ENCODE measurements around the gene LDLRAD4.

Gene LDLRAD4

DNA sequence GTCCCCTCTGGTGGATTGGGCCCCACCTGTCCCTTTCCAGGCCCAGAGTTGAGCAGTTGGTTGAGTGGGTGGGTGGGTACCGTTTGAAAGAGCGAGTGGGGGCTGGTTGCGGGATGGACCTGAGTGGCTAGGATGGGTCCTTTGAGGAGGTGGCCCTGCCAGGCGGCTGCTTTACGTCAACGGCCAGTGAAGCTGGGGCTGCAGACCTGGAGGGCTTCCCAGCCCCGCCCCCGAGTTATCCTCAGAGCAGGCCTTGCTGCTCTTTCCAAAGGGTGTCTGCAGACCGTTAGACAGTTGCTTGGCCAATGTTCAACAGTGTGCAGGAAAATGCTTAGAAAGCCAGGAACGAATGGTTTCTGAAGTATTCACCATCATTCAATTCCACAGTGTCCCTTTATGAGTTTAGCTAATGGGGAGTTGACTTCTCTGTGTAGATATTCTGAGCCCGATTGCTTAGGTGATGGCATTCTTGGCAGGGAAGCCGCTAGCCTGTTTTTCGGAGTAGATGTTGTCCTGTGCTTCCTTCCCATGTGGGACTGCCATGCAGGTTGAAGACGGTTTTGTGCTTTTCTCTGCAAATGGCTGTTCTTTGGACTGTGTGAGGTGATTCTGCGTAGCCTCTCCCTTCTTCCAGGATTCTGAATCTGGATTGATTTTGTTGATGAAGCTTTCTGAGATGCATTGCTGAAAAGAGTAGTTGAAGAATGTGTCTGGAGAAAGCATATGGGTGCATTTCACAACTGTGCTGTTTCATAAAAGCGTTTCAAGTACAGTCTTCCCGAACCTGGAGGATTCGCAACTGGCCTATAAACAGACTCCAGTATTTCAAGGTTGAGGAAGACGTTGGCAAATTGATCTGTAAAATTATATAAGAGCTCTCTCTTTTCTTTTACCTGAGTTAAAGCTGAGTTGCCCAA is 45.8 kb downstream of the LDLRAD4 start:
- no peak for DNase-seq (ENCODE audit: extremely low read depth in 1 of 2, low read depth in 1 of 2)

- no peak for DNase-seq (ENCODE audit: extremely low read depth in 1 of 2, low read depth in 1 of 2)
Measured at GRCh38 chr18:13265008-13265910, 46.7 kb downstream of the LDLRAD4 start.

DNA sequence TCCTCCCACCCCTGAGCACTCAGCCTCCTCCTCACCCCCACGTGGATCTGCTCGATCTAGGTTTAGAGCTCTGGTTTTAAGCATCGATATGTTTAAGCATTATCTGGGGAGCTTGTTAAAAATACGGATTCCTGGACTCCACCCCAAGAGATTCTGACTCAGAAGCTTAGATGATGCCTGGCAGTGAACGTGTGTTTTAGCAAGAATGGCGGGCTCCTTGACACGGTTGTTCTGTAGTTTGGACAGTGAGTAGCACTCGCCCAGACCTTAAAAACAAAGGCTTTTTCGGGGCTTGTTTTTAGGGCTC is 47.3 kb downstream of the LDLRAD4 start:
- no peak for DNase-seq (ENCODE audit: extremely low read depth in 1 of 2, low read depth in 1 of 2)

DNA sequence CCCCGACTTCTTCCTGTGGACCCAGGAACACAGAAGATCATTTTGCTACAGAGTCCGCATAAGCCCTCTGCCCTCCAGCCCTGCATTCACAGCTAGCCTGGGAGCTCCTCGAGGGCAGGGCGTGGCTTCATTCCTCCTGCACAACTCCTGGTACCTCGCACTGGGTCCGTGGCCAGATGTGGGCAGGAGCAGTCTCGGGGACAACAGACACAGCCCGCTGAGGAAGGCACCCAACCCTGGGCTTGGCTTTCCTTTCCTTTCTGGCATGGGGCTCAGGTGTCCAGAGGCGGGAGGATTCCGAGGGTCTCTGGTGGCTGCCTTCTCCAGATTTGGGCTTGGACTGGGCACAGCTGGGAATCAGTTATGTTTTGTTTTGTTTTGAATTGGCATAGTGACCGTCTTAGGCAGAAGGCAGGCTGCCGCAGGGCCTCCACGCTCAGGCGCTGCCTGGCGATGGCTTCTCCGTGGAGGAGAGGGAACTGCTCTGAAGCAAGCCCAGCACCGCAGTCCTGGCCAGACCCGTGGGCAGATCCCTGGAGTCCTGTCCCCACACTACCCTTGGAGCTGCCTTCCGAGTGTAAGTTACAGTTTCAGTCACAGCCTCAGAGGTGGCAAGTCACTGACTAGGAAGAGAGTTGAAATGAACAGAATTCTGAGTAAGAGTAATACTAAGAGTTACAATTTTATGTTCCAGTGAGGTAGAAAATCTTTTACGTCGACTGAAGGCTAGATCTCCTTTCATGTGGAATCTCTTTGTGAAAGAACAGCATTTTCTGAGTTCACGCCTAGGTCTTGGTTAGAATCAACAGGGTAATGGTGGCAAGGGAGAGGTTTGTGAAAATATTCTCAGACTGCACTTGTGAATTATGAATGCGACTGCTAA is 47.9 kb downstream of the LDLRAD4 start:
- DNase-seq (ENCODE audit: extremely low read depth in 1 of 2, low read depth in 1 of 2), result no peak

GRCh38 chr18:13267431-13267873 is 48.9 kb downstream of the LDLRAD4 start:
- no peak for DNase-seq (ENCODE audit: extremely low read depth in 1 of 2, low read depth in 1 of 2)

DNA sequence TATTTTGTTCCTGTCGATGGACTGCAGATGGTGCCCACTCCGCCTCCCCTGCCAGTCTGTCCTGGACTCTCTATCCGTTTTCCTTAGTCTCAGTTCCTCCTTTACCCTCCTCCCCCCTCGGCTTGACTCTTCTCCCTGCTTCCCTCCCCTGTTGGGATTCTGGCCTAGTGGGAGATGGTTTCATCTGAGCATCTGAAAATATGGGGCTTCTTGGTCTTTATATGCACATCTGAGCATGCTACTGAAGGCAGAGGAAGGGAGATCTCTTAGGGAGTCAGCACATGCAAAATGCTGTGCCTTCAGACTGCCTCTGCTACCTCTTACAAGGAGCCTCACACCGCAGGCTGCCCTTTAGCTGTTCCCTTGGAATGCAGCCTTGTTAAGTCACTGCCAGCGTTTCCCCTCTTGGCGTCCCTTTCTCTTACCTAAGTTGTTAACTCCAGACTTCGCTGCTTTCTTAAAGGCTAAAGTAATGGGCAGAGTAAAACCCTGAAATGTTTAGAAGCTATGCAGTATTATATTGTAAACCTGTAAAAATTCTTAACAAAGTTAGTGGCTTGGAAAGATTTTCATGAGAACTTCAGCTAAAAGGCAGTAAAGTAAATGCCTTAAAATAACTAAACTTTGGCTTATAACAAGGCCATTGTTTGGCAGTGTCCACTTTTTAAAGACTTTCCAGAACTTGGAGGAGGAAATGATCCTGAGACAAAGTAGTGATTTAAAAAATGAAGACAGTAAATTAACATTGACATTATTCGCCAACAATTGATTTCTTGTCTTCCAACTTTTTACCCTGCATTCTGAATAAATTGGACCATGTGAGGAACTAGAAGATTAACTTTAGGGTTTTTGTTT is 49.8 kb downstream of the LDLRAD4 start:
- no peak for DNase-seq (ENCODE audit: extremely low read depth in 1 of 2, low read depth in 1 of 2)

GRCh38 chr18:13269013-13269280 is 50.4 kb downstream of the LDLRAD4 start:
- no peak for DNase-seq (ENCODE audit: extremely low read depth in 1 of 2, low read depth in 1 of 2)

- DNase-seq (ENCODE audit: extremely low read depth in 1 of 2, low read depth in 1 of 2), result no peak
Measured at GRCh38 chr18:13269521-13270011, 51.0 kb downstream of the LDLRAD4 start.

DNA sequence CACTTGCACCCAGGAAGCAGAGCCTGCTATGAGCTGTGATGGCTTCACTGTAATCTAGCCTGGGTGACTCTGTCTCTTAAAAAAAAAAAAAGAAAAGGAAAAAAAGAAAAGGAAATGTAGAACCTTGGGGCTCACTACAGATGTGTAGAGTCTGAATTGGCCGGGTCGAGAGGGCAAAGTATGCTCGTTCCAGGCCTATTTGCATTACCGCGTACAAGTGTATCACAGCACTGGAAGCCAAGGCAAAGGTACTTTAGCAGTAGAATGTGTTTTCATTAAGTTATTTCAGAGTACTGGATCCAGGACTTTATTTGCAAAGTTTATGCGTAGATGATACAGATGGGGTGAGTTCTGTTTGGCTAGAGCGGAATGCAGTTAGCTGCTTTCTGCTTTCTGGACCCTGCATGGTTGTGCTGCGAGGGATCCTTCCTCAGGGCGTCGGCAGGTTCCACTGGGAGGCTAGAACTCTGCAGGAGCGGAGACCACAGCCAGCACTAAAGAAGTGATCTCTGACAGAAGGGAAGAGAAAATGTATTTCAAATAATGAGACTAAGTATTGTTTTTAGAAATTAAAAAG is 51.8 kb downstream of the LDLRAD4 start:
- no peak for DNase-seq (ENCODE audit: extremely low read depth in 1 of 2, low read depth in 1 of 2)

- DNase-seq (ENCODE audit: extremely low read depth in 1 of 2, low read depth in 1 of 2), result no peak
Measured at GRCh38 chr18:13271302-13271911, 52.8 kb downstream of the LDLRAD4 start.

GRCh38 chr18:13272416-13272815 is 53.9 kb downstream of the LDLRAD4 start:
- DNase-seq (ENCODE audit: extremely low read depth in 1 of 2, low read depth in 1 of 2), result no peak

GRCh38 chr18:13273800-13274199 is 55.2 kb downstream of the LDLRAD4 start:
- DNase-seq (ENCODE audit: extremely low read depth in 1 of 2, low read depth in 1 of 2), result no peak

GRCh38 chr18:13275075-13275474 is 56.5 kb downstream of the LDLRAD4 start:
- no peak for DNase-seq (ENCODE audit: extremely low read depth in 1 of 2, low read depth in 1 of 2)

DNA sequence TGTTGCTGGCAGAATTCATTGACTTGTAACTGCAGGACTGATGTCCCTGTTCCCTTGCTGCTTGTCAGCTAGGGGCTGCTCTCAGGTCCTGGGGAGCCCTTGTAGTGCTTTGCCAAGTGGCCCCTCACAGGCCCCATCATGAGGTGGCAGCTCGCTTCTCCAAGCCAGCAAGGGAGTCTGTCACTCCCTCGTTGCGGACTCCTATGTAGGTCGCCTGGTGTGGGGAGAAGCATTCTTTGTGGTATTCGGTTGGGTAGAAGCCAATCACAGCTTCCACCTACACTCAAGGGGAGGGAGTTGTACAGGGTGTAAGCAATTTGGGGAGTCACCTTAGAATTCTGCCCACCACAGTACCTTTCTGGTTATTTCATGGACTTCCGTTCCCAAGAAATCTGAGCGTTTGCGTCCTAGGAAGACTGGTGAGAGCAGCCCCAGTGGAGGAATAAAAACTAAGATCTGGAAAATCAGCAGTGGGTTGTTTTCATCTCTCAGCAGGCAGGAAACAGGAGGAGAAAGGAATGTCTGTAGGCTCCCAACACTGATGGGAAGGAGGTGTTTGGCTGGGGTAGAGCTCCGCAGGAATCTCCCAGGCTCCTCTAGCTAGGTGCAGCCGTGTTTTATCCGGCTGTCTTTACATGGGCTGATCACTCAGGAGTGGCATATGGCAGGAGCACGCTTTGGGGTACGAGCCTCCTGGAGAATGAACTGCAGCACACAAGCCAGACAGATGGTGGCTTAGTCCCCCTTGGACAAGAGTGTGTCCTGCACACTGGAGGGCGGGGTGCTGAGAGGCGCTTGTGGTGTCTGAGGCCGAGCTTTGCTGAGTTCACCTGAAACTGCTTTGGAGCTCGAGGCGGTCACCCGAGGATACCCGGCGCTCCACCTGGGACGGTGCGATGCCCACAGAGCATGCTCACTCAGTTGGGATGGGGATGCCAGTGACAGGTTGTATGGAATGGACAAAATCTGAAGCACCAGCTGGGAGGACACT is 58.3 kb downstream of the LDLRAD4 start:
- no peak for DNase-seq (ENCODE audit: extremely low read depth in 1 of 2, low read depth in 1 of 2)

GRCh38 chr18:13278062-13278630 is 59.6 kb downstream of the LDLRAD4 start:
- DNase-seq (ENCODE audit: extremely low read depth in 1 of 2, low read depth in 1 of 2), result no peak

DNA sequence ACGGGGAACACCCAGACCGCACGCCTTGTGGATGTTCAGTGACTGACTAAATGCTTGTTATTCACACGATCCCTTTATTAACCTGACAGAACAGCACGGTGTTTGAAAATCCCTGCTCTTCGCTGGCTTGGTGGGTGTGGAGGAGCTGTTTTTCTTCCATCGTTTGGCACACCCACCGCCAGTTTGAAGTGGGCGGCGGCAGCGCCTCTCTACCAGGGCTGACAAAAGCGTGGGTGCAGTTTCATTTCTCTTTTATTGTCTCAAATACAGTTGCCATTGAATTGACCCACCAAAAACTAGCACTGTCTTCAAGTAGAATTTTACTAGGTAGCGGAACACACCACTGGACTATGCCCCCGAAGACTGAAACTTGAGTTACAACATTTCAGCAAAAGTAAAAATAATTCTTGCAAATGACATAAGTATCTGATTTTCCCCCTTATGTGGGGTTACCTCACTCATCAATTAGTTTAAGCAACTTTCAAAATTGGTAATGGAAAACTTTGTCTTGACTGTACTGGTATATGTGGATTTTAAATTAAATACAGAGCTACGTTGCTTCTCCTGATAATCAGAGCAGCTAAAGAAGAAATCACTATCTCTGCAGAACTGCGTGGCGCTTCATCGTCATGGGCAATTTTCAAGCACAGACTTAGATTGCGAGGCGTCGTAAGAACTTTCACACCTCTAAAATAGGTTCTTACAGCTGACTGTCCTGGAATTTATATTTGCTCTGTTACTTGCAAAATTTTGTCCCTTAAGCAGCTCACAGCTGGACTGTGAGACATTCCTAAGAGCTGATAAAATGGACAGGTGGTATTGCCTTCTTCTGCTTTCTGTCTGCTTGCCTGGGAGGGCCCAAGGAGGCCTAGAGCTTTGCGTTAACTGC is 60.9 kb downstream of the LDLRAD4 start:
- DNase-seq (ENCODE audit: extremely low read depth in 1 of 2, low read depth in 1 of 2), result no peak
